ENCODE results near the gene HDAC4.

DNA sequence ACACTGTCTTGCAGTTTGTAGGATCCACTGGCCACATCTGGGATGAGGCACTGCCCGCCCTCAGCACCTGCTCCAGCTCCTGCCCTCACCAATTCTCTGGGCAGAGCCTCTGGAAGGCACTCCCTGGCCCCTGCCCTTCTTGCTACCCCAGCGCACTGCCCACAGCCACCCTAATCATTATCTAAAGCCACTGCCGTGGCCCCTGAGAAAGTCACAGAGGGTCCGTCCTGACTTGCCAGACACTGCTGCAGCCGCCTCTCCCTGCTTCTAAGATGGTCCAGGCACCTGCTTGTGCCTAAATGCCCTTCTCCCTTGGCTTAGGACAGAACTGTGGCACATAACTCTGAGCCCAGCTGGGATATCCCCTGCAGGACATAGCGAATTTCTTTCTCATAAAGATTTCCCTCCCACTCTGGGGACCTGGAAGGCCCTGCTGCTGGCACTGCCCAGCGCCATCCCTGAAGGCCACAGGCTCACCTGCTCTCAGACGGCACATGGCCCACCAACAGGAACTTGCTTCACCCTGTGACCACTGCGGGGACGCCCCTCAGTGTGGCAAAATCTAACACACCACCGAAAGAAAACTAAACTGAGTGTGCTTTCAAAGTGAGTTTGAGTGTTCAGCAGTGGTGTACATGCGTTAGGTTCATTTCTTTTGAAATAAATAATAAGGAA lies 244.9 kb downstream of the HDAC4 start:
- TF ChIP-seq, protein P1, sequence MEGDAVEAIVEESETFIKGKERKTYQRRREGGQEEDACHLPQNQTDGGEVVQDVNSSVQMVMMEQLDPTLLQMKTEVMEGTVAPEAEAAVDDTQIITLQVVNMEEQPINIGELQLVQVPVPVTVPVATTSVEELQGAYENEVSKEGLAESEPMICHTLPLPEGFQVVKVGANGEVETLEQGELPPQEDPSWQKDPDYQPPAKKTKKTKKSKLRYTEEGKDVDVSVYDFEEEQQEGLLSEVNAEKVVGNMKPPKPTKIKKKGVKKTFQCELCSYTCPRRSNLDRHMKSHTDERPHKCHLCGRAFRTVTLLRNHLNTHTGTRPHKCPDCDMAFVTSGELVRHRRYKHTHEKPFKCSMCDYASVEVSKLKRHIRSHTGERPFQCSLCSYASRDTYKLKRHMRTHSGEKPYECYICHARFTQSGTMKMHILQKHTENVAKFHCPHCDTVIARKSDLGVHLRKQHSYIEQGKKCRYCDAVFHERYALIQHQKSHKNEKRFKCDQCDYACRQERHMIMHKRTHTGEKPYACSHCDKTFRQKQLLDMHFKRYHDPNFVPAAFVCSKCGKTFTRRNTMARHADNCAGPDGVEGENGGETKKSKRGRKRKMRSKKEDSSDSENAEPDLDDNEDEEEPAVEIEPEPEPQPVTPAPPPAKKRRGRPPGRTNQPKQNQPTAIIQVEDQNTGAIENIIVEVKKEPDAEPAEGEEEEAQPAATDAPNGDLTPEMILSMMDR (IDR thresholded peaks at IDR 0.05; ENCODE audit: low read length) = no peak
- no peak for TF ChIP-seq EZH2 (optimal IDR thresholded peaks at IDR 0.05; ENCODE audit: low read depth, low read length)
